Activated CD8-positive, alpha-beta memory T cell treated with anti-CD3 and anti-CD28 coated beads for 48 hours (primary cell): Measurements from ENCODE around the gene NMNAT2.
A peak's percentile ranks its signal among the peaks of the same experiment; 100 is the strongest.
"Not testable (repeated sequence)": the region's sequence is repeated elsewhere in the genome, so short reads cannot be mapped to it uniquely, and the experiment has no call there.

Experiments
- DNase-seq, 3 experiments: peaks; one replicate each; pipeline ENCODE4 v3.0.0-alpha.2; 2020; ENCODE audit warnings: low read depth in 2 of 3, low spot score in 2 of 3

Gene NMNAT2

GRCh38 chr1:183418696-183419095 is 516 bp upstream of the NMNAT2 start:
- no peak for DNase-seq

- DNase-seq = peak in 1 of 3 experiments; percentile 7
Measured at GRCh38 chr1:183416850-183417771, 1.1 kb downstream of the NMNAT2 start.

DNA sequence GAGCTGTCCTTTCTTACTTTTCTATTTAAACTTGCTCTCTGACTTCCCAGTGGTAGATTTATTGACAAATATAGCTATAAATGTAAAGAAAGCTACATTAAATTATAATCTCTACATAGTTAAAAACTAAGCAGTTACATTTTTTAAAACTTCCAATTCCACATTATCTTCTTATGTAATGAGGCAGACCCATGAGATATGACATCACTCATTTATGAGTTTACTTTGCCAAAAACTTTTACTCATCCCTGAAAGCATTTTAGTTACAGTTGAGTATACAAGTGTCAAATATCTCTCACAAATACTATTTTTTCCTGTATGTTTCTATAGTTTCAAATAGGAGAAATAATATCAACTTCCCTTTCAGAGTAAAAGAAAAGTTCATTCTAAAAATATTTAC is 3.8 kb downstream of the NMNAT2 start:
- DNase-seq = no peak

DNA sequence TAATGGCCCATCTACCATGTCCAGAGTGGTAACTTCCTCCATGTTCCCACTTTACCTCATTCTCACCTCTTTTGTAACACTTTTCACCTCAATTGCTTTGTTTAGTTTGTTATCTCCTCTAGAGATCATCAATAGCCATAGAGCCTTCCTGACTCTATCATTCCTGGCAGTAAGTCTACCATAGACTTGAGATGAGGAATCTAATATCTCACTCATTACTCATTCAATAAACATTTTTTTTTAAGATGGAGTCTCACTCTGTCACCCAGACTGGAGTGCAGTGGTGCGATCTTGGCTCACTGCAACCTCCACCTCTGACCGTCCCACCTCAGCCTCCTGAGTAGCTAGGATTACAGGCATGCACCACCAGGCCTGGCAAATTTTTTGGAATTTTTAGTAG is 7.1 kb downstream of the NMNAT2 start:
- DNase-seq = no peak

- DNase-seq = no peak
Measured at GRCh38 chr1:183407961-183408360, 10.2 kb downstream of the NMNAT2 start.

DNA sequence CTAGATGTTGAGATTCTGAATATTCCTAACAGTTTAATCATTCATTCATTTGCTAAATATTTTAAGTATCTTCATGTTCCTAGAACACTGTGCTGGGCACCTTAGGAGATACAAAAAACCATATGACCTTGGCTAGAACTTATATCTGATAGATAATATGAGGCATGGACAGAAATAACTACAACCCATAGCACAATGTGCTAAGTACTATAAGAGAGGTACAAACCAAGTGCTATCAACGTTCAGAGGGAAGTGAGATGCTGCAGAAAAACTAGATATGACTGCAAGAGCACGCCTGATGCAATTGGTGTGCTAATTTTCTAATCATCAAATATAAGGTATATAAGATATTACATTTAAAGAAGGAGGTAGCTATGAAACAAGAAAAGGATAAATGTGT is 10.7 kb downstream of the NMNAT2 start:
- DNase-seq = no peak

GRCh38 chr1:183404476-183404875 is 13.7 kb downstream of the NMNAT2 start:
- no peak for DNase-seq

- DNase-seq = no peak
Measured at GRCh38 chr1:183403498-183403897, 14.7 kb downstream of the NMNAT2 start.

DNA sequence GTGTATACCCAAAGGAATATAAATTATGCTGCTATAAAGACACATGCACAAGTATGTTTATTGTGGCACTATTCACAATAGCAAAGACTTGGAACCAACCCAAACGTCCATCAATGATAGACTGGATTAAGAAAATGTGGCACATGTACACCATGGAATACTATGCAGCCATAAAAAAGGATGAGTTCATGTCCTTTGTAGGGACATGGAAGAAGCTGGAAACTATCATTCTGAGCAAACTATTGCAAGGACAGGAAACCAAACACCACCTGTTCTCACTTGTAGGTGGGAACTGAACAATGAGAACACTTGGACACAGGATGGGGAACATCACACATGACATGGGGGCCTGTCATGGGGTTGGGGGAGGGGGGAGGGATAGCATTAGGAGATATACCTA is 16.6 kb downstream of the NMNAT2 start:
- not testable (repeated sequence) for DNase-seq

DNA sequence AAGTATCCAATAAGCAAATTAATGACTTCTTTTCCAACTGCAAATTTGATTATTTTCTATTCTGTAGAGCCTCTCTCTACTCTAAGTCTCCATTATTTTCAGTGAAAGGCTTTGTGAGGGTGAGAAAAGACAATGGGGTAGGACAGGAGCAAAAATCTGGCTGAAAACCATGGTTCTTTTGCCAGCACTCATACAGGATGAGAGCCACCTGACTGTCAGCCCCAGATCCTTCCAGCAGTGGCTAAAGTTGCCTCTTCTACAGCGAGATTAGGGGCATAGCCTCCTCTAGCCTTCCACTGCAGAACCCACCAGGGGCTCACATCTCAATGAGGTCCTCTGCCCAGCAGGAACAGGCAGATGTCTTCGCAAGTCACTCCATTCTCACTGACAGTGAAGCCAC is 23.7 kb downstream of the NMNAT2 start:
- no peak for DNase-seq

DNA sequence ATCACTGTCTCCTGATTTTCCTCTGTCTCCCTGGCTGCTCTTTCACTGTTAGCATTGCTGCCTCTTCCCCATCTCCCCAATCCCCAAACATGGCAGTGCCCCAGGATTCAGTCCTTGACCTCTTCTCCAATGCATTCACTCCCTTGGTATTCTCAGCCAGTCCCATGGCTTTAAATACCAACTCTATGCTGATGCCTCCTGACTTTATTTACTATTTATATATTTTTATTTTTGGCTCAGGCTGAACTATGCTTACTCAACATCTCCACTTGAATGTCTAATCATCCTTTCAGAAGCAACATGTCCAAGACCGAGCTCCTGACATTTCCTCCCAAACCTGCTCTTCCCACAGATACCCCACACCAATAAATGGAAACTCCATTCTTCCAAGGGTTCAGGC is 26.3 kb downstream of the NMNAT2 start:
- DNase-seq = no peak

DNA sequence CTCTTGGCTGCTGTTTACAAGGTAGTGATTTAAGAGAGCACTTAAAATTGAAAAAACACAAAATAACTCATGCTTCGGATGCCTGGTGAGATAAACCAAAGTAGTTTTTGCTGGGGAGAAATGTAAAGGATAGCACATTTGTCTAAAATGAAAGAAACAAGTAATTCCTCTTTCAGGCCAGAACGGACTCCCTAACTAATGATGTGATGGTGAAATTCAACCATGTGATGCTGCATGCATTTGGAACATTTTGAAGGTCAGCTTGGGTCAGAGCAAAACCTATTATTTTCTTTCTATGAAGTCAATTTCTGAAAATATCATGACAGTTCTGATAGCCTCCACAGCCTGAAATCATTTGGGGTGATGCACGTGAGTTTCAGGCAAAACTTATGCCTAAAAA is 27.6 kb downstream of the NMNAT2 start:
- DNase-seq = no peak

DNA sequence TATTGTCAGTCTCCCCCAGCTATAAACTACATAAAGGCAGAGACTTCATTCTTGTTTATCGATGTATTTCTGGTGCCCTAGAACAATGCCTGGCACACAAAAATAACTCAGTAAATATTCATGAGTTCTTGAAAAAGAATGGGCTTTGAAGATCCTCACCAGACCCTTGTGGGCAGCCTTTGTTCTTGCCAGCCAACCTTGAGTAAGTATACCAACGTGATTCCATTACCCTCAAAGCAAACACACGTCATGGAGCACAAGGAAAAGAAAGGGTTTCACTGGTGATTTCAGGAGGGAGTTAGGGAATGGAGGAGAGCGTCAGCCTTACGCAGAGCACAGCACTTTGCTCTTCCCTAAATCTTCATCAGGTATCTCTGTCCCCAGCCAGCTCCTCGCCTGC is 29.4 kb downstream of the NMNAT2 start:
- no peak for DNase-seq

DNA sequence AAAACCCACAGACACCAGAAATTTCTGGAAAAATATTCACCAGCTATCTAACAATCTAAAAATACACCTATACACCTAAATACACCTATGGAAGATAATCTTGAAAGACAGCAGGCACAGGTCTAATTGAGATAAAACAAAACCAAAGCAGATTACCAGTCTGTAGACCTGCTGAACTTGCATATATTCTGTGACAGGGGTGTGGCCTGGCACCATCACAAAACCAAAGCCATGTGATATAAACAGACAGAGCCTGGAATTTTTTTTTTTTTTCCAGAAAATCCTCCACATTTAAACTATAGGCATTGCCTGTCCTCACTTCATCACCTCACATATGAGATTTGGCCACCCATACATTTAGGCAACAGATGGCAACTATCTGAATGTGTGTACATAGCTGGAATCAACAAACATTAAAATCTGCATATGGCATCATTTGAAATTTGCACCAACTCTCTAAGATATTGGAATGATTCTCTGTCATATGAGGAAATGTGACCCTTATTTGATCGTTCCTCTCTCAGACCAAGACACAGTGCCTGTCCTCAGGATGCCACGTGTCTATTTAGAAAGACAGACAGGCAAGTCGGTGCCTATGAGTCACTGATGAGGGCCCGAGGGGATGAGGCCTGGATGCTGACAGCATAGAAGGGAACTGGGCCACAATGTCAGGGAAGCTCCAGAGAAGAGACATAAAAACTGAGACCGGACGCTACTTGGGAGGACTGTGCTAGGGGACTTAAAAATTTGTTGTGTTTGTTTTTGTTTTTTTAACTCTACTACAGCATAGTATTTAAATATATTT is 32.6 kb downstream of the NMNAT2 start:
- no peak for DNase-seq

GRCh38 chr1:183379951-183380350 is 38.2 kb downstream of the NMNAT2 start:
- no peak for DNase-seq

- DNase-seq = no peak
Measured at GRCh38 chr1:183375381-183375780, 42.8 kb downstream of the NMNAT2 start.

GRCh38 chr1:183374825-183375224 is 43.4 kb downstream of the NMNAT2 start:
- no peak for DNase-seq

DNA sequence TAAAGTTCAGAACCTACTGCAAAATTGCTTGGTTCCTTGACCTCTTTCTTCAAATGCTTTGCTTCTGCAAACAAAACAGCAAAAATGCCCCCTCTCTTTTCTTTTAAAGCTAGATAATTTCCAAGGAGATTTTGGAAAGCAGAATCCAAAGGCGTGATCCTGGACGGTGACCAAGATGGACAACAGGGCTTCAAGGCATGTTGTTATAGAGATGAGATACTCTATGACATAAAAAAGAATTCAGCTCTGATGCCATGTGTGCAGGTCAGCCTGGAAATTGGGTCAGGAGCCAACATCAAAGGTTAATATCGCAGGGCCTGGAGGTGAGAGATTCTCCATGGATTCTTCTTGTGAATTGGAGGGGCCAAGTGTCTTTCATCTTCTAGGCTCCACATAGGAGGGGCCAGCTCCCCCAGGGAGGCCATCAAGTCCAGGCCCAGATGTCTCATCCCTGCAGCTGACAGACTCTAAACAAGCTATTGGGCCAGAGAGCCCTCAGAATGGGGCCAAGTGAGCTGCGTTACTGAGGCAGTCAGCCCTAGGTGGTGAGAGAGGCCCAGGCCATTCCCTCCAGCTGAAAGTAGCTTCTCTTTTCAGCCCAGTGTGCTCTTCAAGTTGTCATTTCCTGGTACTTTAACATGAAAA is 45.5 kb downstream of the NMNAT2 start:
- no peak for DNase-seq

DNA sequence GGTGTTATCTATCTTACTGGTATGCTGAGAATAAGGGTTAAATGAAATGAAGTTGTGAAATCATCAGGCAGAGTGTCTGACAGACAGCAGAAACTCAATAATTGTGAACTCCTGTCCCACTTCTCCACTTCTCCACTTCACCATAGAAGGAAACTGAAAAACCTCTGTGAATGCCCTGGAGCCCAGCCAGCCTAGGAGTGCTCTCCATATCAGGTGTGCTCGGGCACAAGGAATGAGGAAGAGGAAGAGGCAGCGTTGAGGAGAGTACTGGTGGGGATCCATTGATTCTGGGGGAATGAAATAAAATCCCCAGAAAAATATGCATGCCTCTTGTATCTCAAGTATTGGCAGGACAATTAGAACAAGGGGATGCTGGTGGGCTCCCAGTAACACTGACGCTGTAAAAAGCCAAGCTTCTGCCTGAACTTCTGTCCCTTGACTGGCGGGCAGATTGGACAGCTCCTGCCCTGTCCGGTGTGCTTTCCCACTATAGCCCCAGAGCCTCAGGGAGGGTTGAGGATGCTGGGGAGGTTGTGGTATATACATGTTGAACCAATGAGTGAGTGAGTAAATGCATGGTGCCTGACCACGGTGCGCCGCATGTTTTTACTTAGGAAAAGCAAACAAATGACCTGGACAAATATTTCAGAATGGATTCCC is 47.7 kb downstream of the NMNAT2 start:
- no peak for DNase-seq

- DNase-seq = no peak
Measured at GRCh38 chr1:183368213-183369108, 49.7 kb downstream of the NMNAT2 start.
